GM10248 (cell line): ENCODE results near the gene C1orf105.

Experiments used
- CTCF ChIA-PET: fragments of 300-600 bp; sonication (Branson Sonifier 250); formaldehyde crosslinking; extraction: SDS; loops from one replicate; lab custom pipeline; 2021; ENCODE audit warnings: antibody characterized with exemption; lab: Yijun Ruan, JAX
- POLR2A ChIA-PET: fragments of 350-650 bp; sonication (Branson Sonifier 250); formaldehyde crosslinking; extraction: SDS; loops from one replicate; lab custom pipeline; 2020; ENCODE audit warnings: antibody characterized with exemption; lab: Yijun Ruan, JAX
- DNase-seq: peaks from one replicate; pipeline ENCODE4 v3.0.0; 2012; ENCODE audit errors: extremely low spot score
- TF ChIP-seq, protein P1 (sequence below): IDR thresholded peaks from 2 replicates; pipeline ENCODE4 v1.5.1; 2012; ENCODE audit warnings: mild to moderate bottlenecking, low read depth; ENCODE audit errors: extremely low read depth, missing control alignments, control extremely low read depth

The C1orf105 gene

DNA sequence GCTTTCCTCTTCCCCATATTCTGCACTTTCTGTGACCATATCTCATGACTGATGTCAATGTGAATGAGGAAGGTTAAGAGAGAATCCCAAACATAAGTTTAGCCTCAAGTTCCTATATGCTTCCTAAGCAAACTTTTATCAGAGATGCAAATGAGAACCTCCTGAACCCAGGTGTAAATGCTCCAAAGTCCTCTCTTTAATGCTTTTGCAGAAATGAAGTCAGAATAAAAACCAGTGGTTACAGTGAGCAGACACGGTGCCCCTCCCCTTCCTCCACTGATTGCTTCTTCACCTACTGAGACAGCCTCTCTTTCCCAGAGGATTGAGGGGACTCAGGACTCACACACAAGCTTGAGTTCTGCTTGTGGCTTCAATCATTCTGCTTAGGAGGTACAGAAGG lies 35.0 kb downstream of the C1orf105 start:
- DNase-seq, result no peak
- POLR2A ChIA-PET, result no interaction called here
- TF ChIP-seq, protein P1, sequence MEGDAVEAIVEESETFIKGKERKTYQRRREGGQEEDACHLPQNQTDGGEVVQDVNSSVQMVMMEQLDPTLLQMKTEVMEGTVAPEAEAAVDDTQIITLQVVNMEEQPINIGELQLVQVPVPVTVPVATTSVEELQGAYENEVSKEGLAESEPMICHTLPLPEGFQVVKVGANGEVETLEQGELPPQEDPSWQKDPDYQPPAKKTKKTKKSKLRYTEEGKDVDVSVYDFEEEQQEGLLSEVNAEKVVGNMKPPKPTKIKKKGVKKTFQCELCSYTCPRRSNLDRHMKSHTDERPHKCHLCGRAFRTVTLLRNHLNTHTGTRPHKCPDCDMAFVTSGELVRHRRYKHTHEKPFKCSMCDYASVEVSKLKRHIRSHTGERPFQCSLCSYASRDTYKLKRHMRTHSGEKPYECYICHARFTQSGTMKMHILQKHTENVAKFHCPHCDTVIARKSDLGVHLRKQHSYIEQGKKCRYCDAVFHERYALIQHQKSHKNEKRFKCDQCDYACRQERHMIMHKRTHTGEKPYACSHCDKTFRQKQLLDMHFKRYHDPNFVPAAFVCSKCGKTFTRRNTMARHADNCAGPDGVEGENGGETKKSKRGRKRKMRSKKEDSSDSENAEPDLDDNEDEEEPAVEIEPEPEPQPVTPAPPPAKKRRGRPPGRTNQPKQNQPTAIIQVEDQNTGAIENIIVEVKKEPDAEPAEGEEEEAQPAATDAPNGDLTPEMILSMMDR, result no peak
- CTCF ChIA-PET, result interaction anchor here (1.9 to 4.4 kb wide), 3 partner anchors 12 to 452 kb away, joined by 5 to 21 read pairs (median 6); partner anchors contain the start of gene PIGC

DNA sequence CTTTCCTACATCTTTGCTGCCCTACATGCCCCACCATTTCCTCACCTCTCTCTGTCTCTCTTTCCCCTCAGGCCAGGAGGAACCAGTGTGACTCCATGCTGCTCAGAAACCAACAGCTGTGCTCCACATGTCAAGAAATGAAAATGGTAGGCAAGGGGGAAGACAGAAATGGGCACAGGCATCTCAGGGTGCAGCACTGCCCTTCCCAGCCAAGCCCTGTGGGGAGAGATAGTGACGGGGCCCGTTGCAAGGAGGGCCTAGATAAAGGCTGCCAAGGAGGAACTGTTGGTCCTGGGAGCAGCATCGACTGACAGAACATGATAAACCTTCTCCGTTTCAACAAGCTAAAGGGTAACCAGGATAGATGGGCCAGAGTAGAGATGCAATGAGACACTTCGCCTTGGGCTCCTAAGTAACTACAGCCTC lies 35.9 kb downstream of the C1orf105 start:
- TF ChIP-seq, protein P1, result no peak
- ChIA-PET POLR2A (no interaction called here), CTCF (interaction anchor here (1.9 to 4.4 kb wide), 2 partner anchors 13 to 453 kb away, joined by 5 to 21 read pairs; partner anchors contain the start of gene PIGC)
- DNase-seq, result no peak

DNA sequence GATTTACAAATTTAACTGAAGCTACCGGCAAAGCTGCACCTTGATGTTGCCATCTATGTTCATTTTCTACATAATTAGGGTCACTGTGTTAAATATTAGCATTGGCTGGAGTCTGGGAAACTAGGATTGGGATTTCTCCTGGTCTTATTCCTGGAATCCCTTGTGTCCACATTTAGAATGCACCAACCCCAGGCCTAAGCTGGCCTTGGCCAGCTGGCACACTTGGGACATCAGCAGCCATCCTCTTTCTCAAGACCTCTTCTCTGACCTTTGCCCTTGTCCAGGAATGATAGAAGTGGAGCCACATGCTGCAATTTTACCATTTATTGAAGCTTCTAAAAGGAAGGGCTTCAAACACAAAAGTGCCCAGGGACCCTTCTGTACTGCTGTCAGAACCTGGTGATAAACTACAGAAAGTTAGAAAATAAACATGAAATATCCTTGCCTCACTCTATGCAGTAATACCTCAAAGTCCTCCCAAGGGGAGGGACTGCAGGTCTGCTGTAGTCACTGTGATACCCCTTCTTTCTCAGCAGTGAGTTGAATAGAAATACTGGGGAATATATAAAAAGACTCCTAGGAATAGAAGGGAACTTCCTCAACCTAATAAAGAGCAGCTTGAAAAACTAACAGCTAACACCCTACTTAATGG lies 37.1 kb downstream of the C1orf105 start:
- TF ChIP-seq, protein P1, result no peak
- ChIA-PET POLR2A (no interaction called here), CTCF (interaction anchor here (1.6 to 4.4 kb wide), 4 partner anchors 11 to 454 kb away, joined by 3 to 21 read pairs (median 4); partner anchors contain the start of genes PIGC and SUCO)

DNA sequence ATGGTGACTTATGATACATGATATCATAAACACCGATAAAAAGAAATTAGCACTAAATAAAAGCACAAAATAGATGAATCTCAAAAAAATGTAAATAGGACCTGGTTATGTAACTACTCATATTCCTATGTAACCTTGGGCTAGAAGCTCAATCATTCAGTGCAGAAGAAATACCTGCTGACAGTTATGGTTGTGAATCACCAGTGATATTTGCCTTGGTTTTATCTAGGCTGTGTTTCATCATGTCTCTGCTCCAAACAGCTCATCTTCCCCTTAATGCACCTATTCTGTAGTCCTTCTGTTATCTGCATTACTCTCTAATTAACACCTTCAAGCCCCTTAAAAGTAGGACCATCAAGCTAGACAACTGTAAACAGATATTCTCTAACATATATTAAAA lies 39.7 kb downstream of the C1orf105 start:
- POLR2A ChIA-PET, result no interaction called here
- CTCF ChIA-PET, result interaction anchor here (0.5 to 2.3 kb wide), 5 partner anchors 8 to 51 kb away, joined by 3 to 10 read pairs (median 4); partner anchors contain the start of gene PIGC
- DNase-seq, result no peak
- TF ChIP-seq, protein P1, result no peak

More for the DNA sequence above, 37.1 kb downstream of the C1orf105 start:
- no peak for DNase-seq

DNA sequence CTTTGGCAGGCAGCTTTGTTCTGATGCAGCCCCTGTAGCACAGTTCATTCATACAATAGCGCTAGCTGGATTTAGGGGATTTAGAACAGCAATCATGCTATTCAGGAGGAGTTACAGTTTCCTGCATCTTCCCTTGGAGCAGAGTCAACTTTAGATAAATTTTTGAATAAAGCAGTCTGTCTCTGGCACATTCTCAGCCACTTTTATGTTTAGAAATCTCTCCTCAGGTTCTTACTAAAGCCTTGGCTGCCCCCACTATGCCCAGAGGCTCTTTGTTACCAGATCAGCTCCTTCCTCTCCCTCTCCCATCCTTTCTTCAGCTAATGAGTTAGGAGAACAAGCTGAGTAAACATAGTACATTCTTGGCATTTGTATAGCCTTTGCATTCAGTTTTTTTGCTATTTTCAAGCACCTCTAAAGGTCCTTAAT lies 40.4 kb downstream of the C1orf105 start:
- CTCF ChIA-PET, result interaction anchor here (1.6 to 2.3 kb wide), 3 partner anchors 10 to 17 kb away, joined by 4 to 10 read pairs (median 5); partner anchors contain the start of gene PIGC
- POLR2A ChIA-PET, result no interaction called here
- DNase-seq, result no peak
- TF ChIP-seq, protein P1, result no peak

DNA sequence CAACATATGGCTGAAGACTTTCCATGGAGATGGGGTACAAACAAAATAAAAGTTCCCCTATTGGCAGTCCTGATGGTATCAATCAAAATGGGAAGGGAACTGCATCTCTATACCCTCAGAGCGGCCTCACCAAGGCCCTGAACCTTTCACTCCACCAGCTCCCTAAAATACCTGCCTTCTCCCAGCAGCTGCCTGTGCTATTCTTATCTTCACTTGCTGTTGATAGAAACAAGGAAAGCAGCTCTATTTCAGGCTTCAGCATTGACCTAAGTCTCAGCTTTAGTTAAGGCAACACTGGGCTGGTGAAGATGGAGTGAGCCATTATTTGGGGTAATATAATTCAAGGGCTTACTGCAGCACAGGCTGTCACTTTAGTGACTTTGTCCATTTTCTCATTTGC lies 45.1 kb downstream of the C1orf105 start:
- POLR2A ChIA-PET, result no interaction called here

More for the DNA sequence above, 45.1 kb downstream of the C1orf105 start:
- TF ChIP-seq, protein P1, result no peak
- no peak for DNase-seq
- CTCF ChIA-PET, result interaction anchor here (1.4 kb wide), 1 partner anchor 254 kb away, joined by 7 read pairs; no protein-coding TSS in a partner anchor
